SK-N-SH (cell line): ENCODE data around the gene VMP1.

Experiments
- CTCF ChIP-seq: fragments of 200-600 bp; sonication (generic); IDR thresholded peaks from 2 replicates; pipeline ENCODE4 v1.6.1; 2017; ENCODE audit warnings: antibody characterized with exemption, mild to moderate bottlenecking, moderate library complexity
- NRF1 ChIP-seq: IDR thresholded peaks from 2 replicates; pipeline ENCODE4 v1.6.1; 2012; ENCODE audit warnings: low read depth, mild to moderate bottlenecking, low read length
- SIN3A ChIP-seq: IDR thresholded peaks from 2 replicates; pipeline ENCODE4 v1.6.1; 2012; ENCODE audit warnings: low read depth, mild to moderate bottlenecking, low read length, moderate library complexity, borderline replicate concordance
- YY1 ChIP-seq: IDR thresholded peaks from 2 replicates; pipeline ENCODE4 v1.4.0; 2012; ENCODE audit warnings: low read depth, mild to moderate bottlenecking

GRCh38 chr17:59757881-59758385 is 50.5 kb downstream of the VMP1 start:
- TF ChIP-seq SIN3A: no peak
- no peak for TF ChIP-seq YY1
- TF ChIP-seq CTCF: no peak
- TF ChIP-seq NRF1: no peak
